Neural cell (in vitro differentiated cells): ENCODE measurements around the gene LY6G5B.

Experiments used
- EZH2 ChIP-seq: fragments of 200-600, 300-800 bp; shearing (Covaris generic), sonication (generic); IDR thresholded peaks from 2 replicates; pipeline ENCODE4 v1.6.1; 2014; ENCODE audit warnings: antibody characterized with exemption, low read length, borderline replicate concordance, mild to moderate bottlenecking; ENCODE audit not compliant: insufficient read depth, poor library complexity, severe bottlenecking
- TF ChIP-seq, protein P1 (sequence below): fragments of 450-650 bp; IDR thresholded peaks from 2 replicates; pipeline ENCODE4 v1.5.1; 2014; ENCODE audit warnings: antibody characterized with exemption, mild to moderate bottlenecking, moderate library complexity; ENCODE audit not compliant: poor library complexity, severe bottlenecking

- TF ChIP-seq, protein P1, sequence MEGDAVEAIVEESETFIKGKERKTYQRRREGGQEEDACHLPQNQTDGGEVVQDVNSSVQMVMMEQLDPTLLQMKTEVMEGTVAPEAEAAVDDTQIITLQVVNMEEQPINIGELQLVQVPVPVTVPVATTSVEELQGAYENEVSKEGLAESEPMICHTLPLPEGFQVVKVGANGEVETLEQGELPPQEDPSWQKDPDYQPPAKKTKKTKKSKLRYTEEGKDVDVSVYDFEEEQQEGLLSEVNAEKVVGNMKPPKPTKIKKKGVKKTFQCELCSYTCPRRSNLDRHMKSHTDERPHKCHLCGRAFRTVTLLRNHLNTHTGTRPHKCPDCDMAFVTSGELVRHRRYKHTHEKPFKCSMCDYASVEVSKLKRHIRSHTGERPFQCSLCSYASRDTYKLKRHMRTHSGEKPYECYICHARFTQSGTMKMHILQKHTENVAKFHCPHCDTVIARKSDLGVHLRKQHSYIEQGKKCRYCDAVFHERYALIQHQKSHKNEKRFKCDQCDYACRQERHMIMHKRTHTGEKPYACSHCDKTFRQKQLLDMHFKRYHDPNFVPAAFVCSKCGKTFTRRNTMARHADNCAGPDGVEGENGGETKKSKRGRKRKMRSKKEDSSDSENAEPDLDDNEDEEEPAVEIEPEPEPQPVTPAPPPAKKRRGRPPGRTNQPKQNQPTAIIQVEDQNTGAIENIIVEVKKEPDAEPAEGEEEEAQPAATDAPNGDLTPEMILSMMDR = no peak
- TF ChIP-seq EZH2 = no peak
These were observed 7.1 kb downstream of the LY6G5B start for GRCh38 chr6:31676904-31677303.
